Stomach (tissue), 9 donors: ENCODE results near the gene GPRIN2. TPM values are rescaled to one million over a fixed set of nuclear protein-coding genes. Genes with fewer than 3 reads are reported as not detected.
A peak's percentile ranks its signal among the peaks of the same experiment; 100 is the strongest.

ENCODE experiments used
- DNase-seq, 2 donors: peaks; one replicate each; pipeline versions ENCODE4 v3.0.0 to v3.0.0-alpha.2; 2013 to 2019
- H3K27ac ChIP-seq, 5 donors: fragments of 200-600 bp in 4 of 5; sonication (generic) in 4 of 5; one replicate each; pipeline ENCODE4 v1.5.1; 2013 to 2019; ENCODE audit warnings: mild to moderate bottlenecking in 1 of 5, moderate library complexity in 1 of 5
- H3K27me3 ChIP-seq, 3 donors: fragments of 200-600 bp; sonication (generic); one replicate each; pipeline ENCODE4 v1.5.1; 2017 to 2019; ENCODE audit warnings: mixed run types in 1 of 3
- H3K36me3 ChIP-seq, 4 donors: fragments of 200-600 bp; sonication (generic); 1 replicate in 3 of 4; 2 replicates in 1 of 4; pipeline ENCODE4 v1.5.1; 2016 to 2019
- H3K4me1 ChIP-seq, 4 donors: fragments of 200-600 bp; sonication (generic); one replicate each; pipeline ENCODE4 v1.5.1; 2016 to 2019
- H3K4me3 ChIP-seq, 4 donors: fragments of 200-600 bp; sonication (generic) in 3 of 4; one replicate each; pipeline ENCODE4 v1.5.1; 2016 to 2019; ENCODE audit warnings: mild to moderate bottlenecking in 1 of 4
- H3K9me3 ChIP-seq, 4 donors: fragments of 200-600 bp; sonication (generic); one replicate each; pipeline ENCODE4 v1.5.1; 2016 to 2019
- CTCF ChIP-seq, 7 experiments: fragments of 450-650 bp in 4 of 7; fragments of 200-600 bp in 3 of 7; sonication (generic) in 3 of 7; IDR thresholded peaks; one replicate each; pipeline ENCODE4 v1.5.1; 2016 to 2019; ENCODE audit warnings: antibody characterized with exemption in 7 of 7, control low read depth in 2 of 7, mild to moderate bottlenecking in 1 of 7
- EP300 ChIP-seq: sonication (generic); formaldehyde crosslinking; IDR thresholded peaks from one replicate; pipeline ENCODE4 v1.6.1; 2017; ENCODE audit warnings: antibody characterized with exemption
- POLR2A ChIP-seq, 4 donors: fragments of 450-650 bp; IDR thresholded peaks; one replicate each; pipeline ENCODE4 v1.6.1; 2016; ENCODE audit warnings: antibody characterized with exemption in 4 of 4, control low read depth in 2 of 4, mild to moderate bottlenecking in 1 of 4, moderate library complexity in 1 of 4
- POLR2AphosphoS5 ChIP-seq, 3 donors: sonication (generic); formaldehyde crosslinking; IDR thresholded peaks; one replicate each; pipeline ENCODE4 v1.6.1; 2016; ENCODE audit warnings: antibody characterized with exemption in 3 of 3
- WGBS, 5 donors: extraction: QIAGEN DNeasy Blood & Tissue Kit in 3 of 5; methylation state at CpG; one replicate each; pipeline versions ENCODE4 v1.1.5 to v1.1.7; 2013 to 2018; 5-methylcytosine and 5-hydroxymethylcytosine counted together
- intact Hi-C: fragments of 100-400 bp; cut with DNase I; formaldehyde crosslinking; loops from one replicate; pipeline ENCODE4 v1.15.1; 2023; ENCODE audit warnings: low total_unique reads
- polyA plus RNA-seq, 3 donors: library from polyadenylated mRNA; stranded (reverse); fragments of 200-250 nt; gene quantifications; one replicate each; pipeline ENCODE4 v1.2.3, GENCODE V29; 2013
- total RNA-seq, 5 donors: library from RNA; depleted of rRNA; stranded (reverse); fragments of >200 nt; gene quantifications; one replicate each; pipeline versions ENCODE4 v1.1.0 to v1.2.3, GENCODE V29; 2014 to 2016
- donor health status: healthy with polysubstance abuse.
- donor health status: Bipolar disorder and iron deficiency.
- donor health status: healthy.

Gene GPRIN2
- total and polyA plus RNA-seq, 8 donors: 3.5 to 27.8 (median 11.1) TPM

GRCh38 chr10:46542567-46543465 is 13.6 kb downstream of the GPRIN2 start:
- DNase-seq: peak in 1 of 2 donors; percentile 26

GRCh38 chr10:46541735-46542566 is 14.5 kb downstream of the GPRIN2 start:
- TF ChIP-seq CTCF (IDR thresholded peaks at IDR 0.05): no peak
- no peak for TF ChIP-seq POLR2A (IDR thresholded peaks at IDR 0.05)
- TF ChIP-seq EP300: no peak
- TF ChIP-seq POLR2AphosphoS5 (IDR thresholded peaks at IDR 0.05): no peak
- peak in 1 of 2 donors; percentile 25 for DNase-seq
- peak overlapping the region in 4 of 5 donors; percentile 4 to 83 (median 72) for H3K27ac ChIP-seq
- H3K36me3 ChIP-seq: no peaks in the 10 kb centered on the region
- H3K4me3 ChIP-seq: peak overlapping the region in 1 of 4 donors; percentile 31
- intact Hi-C loops: no loop called here
- H3K27me3 ChIP-seq: peaks cover 0 to 27% (median 12%) of the 10 kb centered on the region in 3 donors
- H3K9me3 ChIP-seq: no peaks in the 10 kb centered on the region
- WGBS, 5 donors: 75 to 80% (median 79%) methylated on average over 7 of the region's 7 CpGs
- H3K4me1 ChIP-seq: peaks cover 29 to 56% (median 46%) of the 10 kb centered on the region in 4 donors

More at GRCh38 chr10:46542567-46543465, 13.6 kb downstream of the GPRIN2 start:
- H3K4me3 ChIP-seq: no peak overlapping the region
- peaks cover 0 to 19% (median 12%) of the 10 kb centered on the region in 3 donors for H3K27me3 ChIP-seq
- intact Hi-C loops: no loop called here
- peaks cover 32 to 56% (median 46%) of the 10 kb centered on the region in 4 donors for H3K4me1 ChIP-seq
- no peaks in the 10 kb centered on the region for H3K36me3 ChIP-seq
- H3K27ac ChIP-seq: peak overlapping the region in 2 of 5 donors; percentile 4 to 72
- WGBS, 5 donors: 79 to 84% (median 82%) methylated on average over 7 of the region's 7 CpGs
- no peaks in the 10 kb centered on the region for H3K9me3 ChIP-seq
- TF ChIP-seq POLR2AphosphoS5 (IDR thresholded peaks at IDR 0.05) (no peak), EP300 (no peak), POLR2A (IDR thresholded peaks at IDR 0.05) (no peak), CTCF (IDR thresholded peaks at IDR 0.05) (no peak)

- peak in 2 of 7 experiments; percentile 10 to 26 for TF ChIP-seq CTCF (IDR thresholded peaks at IDR 0.05)
- no peak for TF ChIP-seq POLR2A (IDR thresholded peaks at IDR 0.05)
- no peak for TF ChIP-seq EP300
- peak in 1 of 3 donors; percentile 14 for TF ChIP-seq POLR2AphosphoS5 (IDR thresholded peaks at IDR 0.05)
- Histone ChIP-seq H3K36me3 (no peaks in the 10 kb centered on the region), H3K4me3 (peak overlapping the region; percentile 19 to 33 (median 31)), H3K9me3 (no peaks in the 10 kb centered on the region), H3K27me3 (peaks cover 0 to 34% (median 12%) of the 10 kb centered on the region in 3 donors), H3K27ac (peak overlapping the region in 4 of 5 donors; percentile 72 to 88 (median 78)), H3K4me1 (peaks cover 29 to 56% (median 46%) of the 10 kb centered on the region in 4 donors)
- peak; percentile 69 to 86 for DNase-seq
- WGBS, 5 donors: 10 to 33% (median 12%) methylated on average over 16 to 42 of the region's 42 CpGs
- intact Hi-C loops: no loop called here
Observed at GRCh38 chr10:46541017-46541661, 15.3 kb downstream of the GPRIN2 start.
